Breast epithelium (tissue), 3 donors: ENCODE measurements around the gene CHD5.

ENCODE experiments used
- CTCF ChIP-seq, 3 donors: fragments of 450-650 bp; IDR thresholded peaks; one replicate each; pipeline ENCODE4 v1.5.1; 2016 to 2017; ENCODE audit warnings: antibody characterized with exemption in 3 of 3, mild to moderate bottlenecking in 3 of 3, moderate library complexity in 3 of 3
- POLR2A ChIP-seq: fragments of 450-650 bp; IDR thresholded peaks from one replicate; pipeline ENCODE4 v1.6.1; 2016; ENCODE audit warnings: antibody characterized with exemption, mild to moderate bottlenecking, moderate library complexity
- POLR2AphosphoS5 ChIP-seq, 3 donors: sonication (generic); formaldehyde crosslinking; IDR thresholded peaks; one replicate each; pipeline ENCODE4 v1.6.1; 2017; ENCODE audit warnings: antibody characterized with exemption in 3 of 3

GRCh38 chr1:6130596-6130995 is 49.5 kb downstream of the CHD5 start:
- TF ChIP-seq CTCF (IDR thresholded peaks at IDR 0.05) (no peak), POLR2AphosphoS5 (IDR thresholded peaks at IDR 0.05) (no peak), POLR2A (no peak)
